AG10803 (cell line): ENCODE data around the gene CCDC157.
"Not testable (repeated sequence)": the region's sequence is repeated elsewhere in the genome, so short reads cannot be mapped to it uniquely, and the experiment has no call there.

ENCODE experiments used
- DNase-seq: peaks from one replicate; pipeline ENCODE4 v3.0.0; 2010; ENCODE audit warnings: low read depth
- H3K4me3 ChIP-seq: 2 replicates; pipeline ENCODE4 v1.5.1; 2011; ENCODE audit warnings: mild to moderate bottlenecking, low read length, control low read depth
- CTCF ChIP-seq: conservative IDR thresholded peaks from 2 replicates; pipeline ENCODE4 v1.5.1; 2011; ENCODE audit warnings: mild to moderate bottlenecking, low read length, control low read depth, inconsistent platforms

The CCDC157 gene

GRCh38 chr22:30333707-30334087 is 23.1 kb upstream of the CCDC157 start:
- no peak overlapping the region for H3K4me3 ChIP-seq
- no peak for TF ChIP-seq CTCF
- no peak for DNase-seq

GRCh38 chr22:30334646-30335045 is 22.2 kb upstream of the CCDC157 start:
- DNase-seq, result no peak
- no peak overlapping the region for H3K4me3 ChIP-seq
- no peak for TF ChIP-seq CTCF

- DNase-seq, result no peak
- no peak for TF ChIP-seq CTCF
- no peak overlapping the region for H3K4me3 ChIP-seq
These were observed 21.6 kb upstream of the CCDC157 start for GRCh38 chr22:30335236-30335635.

- no peak for DNase-seq
- no peak for TF ChIP-seq CTCF
- H3K4me3 ChIP-seq, result no peak overlapping the region
These were observed 19.9 kb upstream of the CCDC157 start for GRCh38 chr22:30336752-30337460.

GRCh38 chr22:30337461-30337778 is 19.4 kb upstream of the CCDC157 start:
- TF ChIP-seq CTCF, result no peak
- no peak overlapping the region for H3K4me3 ChIP-seq
- no peak for DNase-seq

GRCh38 chr22:30338341-30338740 is 18.5 kb upstream of the CCDC157 start:
- H3K4me3 ChIP-seq, DNase-seq: not testable (repeated sequence)

- no peak for DNase-seq
- TF ChIP-seq CTCF, result no peak
These were observed 18.0 kb upstream of the CCDC157 start for GRCh38 chr22:30338802-30339201.

More at GRCh38 chr22:30338802-30339201, 18.0 kb upstream of the CCDC157 start:
- no peak overlapping the region for H3K4me3 ChIP-seq
